Testis (tissue), 3 donors: ENCODE data around the gene MCAT. TPM values are rescaled to one million over a fixed set of nuclear protein-coding genes. Genes with fewer than 3 reads are reported as not detected.
A peak's percentile ranks its signal among the peaks of the same experiment; 100 is the strongest.

Experiments used
- DNase-seq: peaks from one replicate; pipeline ENCODE4 v3.0.0-alpha.2; 2019
- H3K27ac ChIP-seq, 2 donors: fragments of 200-600 bp; sonication (generic); one replicate each; pipeline ENCODE4 v1.5.1; 2019
- H3K27me3 ChIP-seq: fragments of 200-600 bp; sonication (generic); one replicate; pipeline ENCODE4 v1.5.1; 2019
- H3K36me3 ChIP-seq: fragments of 200-600 bp; sonication (generic); one replicate; pipeline ENCODE4 v1.5.1; 2017; ENCODE audit warnings: low read depth; ENCODE audit errors: missing control alignments
- H3K4me1 ChIP-seq: fragments of 200-600 bp; sonication (generic); one replicate; pipeline ENCODE4 v1.5.1; 2019
- H3K4me3 ChIP-seq, 2 donors: fragments of 200-600 bp; sonication (generic); one replicate each; pipeline ENCODE4 v1.5.1; 2017 to 2019
- H3K9me3 ChIP-seq: fragments of 200-600 bp; sonication (generic); one replicate; pipeline ENCODE4 v1.5.1; 2017
- POLR2A ChIP-seq: fragments of 450-650 bp; IDR thresholded peaks from one replicate; pipeline ENCODE4 v1.6.1; 2017; ENCODE audit warnings: antibody characterized with exemption, mild to moderate bottlenecking, moderate library complexity
- WGBS, 2 donors: methylation state at CpG; one replicate each; pipeline ENCODE4 v1.1.5; 2018; 5-methylcytosine and 5-hydroxymethylcytosine counted together
- intact Hi-C: fragments of 100-400 bp; cut with DNase I; formaldehyde crosslinking; loops from one replicate; pipeline ENCODE4 v1.15.1; 2023; ENCODE audit warnings: low total_unique reads
- polyA plus RNA-seq: library from polyadenylated mRNA; stranded (reverse); fragments of 350-450 nt; fragmentation: Illumina TruSeq; extraction: RNeasy Lipid Tissue Mini Kit (QIAGEN cat#74804); gene quantifications from one replicate; pipeline ENCODE4 v1.2.3, GENCODE V29; 2014; ENCODE audit warnings: low read depth, low replicate concordance; ENCODE audit not compliant: insufficient read depth
- total RNA-seq, 2 donors: library from RNA; depleted of rRNA; stranded (reverse); fragments of >200 nt; gene quantifications; one replicate each; pipeline ENCODE4 v1.2.3, GENCODE V29; 2016
- TF ChIP-seq, protein P1 (sequence below), 3 experiments: fragments of 450-650 bp in 2 of 3; fragments of 200-600 bp in 1 of 3; sonication (generic) in 1 of 3; IDR thresholded peaks; one replicate each; pipeline ENCODE4 v1.5.1; 2016 to 2019; ENCODE audit warnings: antibody characterized with exemption in 3 of 3, mild to moderate bottlenecking in 2 of 3, moderate library complexity in 1 of 3

Gene MCAT
- total and polyA plus RNA-seq, 3 donors from 2014 or later: 25.4 to 46.5 (median 43.1) TPM

- no peaks in the 10 kb centered on the region for H3K9me3 ChIP-seq
- TF ChIP-seq POLR2A: no peak
- TF ChIP-seq, protein P1, sequence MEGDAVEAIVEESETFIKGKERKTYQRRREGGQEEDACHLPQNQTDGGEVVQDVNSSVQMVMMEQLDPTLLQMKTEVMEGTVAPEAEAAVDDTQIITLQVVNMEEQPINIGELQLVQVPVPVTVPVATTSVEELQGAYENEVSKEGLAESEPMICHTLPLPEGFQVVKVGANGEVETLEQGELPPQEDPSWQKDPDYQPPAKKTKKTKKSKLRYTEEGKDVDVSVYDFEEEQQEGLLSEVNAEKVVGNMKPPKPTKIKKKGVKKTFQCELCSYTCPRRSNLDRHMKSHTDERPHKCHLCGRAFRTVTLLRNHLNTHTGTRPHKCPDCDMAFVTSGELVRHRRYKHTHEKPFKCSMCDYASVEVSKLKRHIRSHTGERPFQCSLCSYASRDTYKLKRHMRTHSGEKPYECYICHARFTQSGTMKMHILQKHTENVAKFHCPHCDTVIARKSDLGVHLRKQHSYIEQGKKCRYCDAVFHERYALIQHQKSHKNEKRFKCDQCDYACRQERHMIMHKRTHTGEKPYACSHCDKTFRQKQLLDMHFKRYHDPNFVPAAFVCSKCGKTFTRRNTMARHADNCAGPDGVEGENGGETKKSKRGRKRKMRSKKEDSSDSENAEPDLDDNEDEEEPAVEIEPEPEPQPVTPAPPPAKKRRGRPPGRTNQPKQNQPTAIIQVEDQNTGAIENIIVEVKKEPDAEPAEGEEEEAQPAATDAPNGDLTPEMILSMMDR (IDR thresholded peaks at IDR 0.05): no peak
Observed at GRCh38 chr22:43182118-43182517, 38.9 kb upstream of the MCAT start.

GRCh38 chr22:43181321-43182076, 38.3 kb upstream of the MCAT start:
- Histone ChIP-seq H3K4me1 (peaks cover 32% of the 10 kb centered on the region), H3K27me3 (no peaks in the 10 kb centered on the region), H3K9me3 (no peaks in the 10 kb centered on the region), H3K4me3 (no peak overlapping the region), H3K27ac (peak overlapping the region in 1 of 2 donors; percentile 11), H3K36me3 (no peaks in the 10 kb centered on the region)
- TF ChIP-seq, protein P1 (IDR thresholded peaks at IDR 0.05): no peak
- TF ChIP-seq POLR2A: no peak
- 76 to 80% methylated on average over 8 to 13 of the region's 13 CpGs for WGBS, 2 donors
- intact Hi-C loops: no loop called here
- DNase-seq: peak; percentile 56

More at GRCh38 chr22:43182118-43182517, 38.9 kb upstream of the MCAT start:
- Histone ChIP-seq H3K27ac (no peak overlapping the region), H3K27me3 (no peaks in the 10 kb centered on the region), H3K4me1 (peaks cover 32% of the 10 kb centered on the region), H3K4me3 (no peak overlapping the region), H3K36me3 (no peaks in the 10 kb centered on the region)
- WGBS, 2 donors: 92 to 94% methylated on average over 8 to 10 of the region's 10 CpGs
- intact Hi-C loops: no loop called here
- DNase-seq: no peak

- intact Hi-C loops: no loop called here
- peaks cover 27% of the 10 kb centered on the region for H3K4me1 ChIP-seq
- peak overlapping the region in 1 of 2 donors; percentile 11 for H3K27ac ChIP-seq
- H3K27me3 ChIP-seq: no peaks in the 10 kb centered on the region
- DNase-seq: no peak
- no peaks in the 10 kb centered on the region for H3K36me3 ChIP-seq
- TF ChIP-seq, protein P1 (IDR thresholded peaks at IDR 0.05): no peak
- no peak for TF ChIP-seq POLR2A
- 94 to 97% methylated on average over 13 to 15 of the region's 15 CpGs for WGBS, 2 donors
- no peak overlapping the region for H3K4me3 ChIP-seq
- no peaks in the 10 kb centered on the region for H3K9me3 ChIP-seq
Observed at GRCh38 chr22:43180670-43181069, 37.5 kb upstream of the MCAT start.

DNA sequence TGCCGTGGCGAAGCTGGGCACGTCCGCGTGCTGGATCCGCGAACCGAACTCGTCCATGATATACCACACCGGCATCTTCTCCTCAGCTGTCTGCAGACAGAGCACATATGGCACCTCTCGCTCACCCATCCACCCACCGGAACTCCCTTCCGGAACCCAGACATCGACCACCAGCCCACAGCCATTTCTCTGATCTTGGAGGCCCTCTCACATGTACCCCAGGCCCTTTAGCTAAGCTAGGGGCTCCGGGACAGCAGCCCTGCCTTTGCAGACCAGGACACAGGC, 36.7 kb upstream of the MCAT start:
- no peak for TF ChIP-seq POLR2A
- TF ChIP-seq, protein P1 (IDR thresholded peaks at IDR 0.05): no peak
- Histone ChIP-seq H3K4me1 (peaks cover 22% of the 10 kb centered on the region), H3K36me3 (no peaks in the 10 kb centered on the region), H3K9me3 (no peaks in the 10 kb centered on the region), H3K27me3 (no peaks in the 10 kb centered on the region), H3K4me3 (no peak overlapping the region), H3K27ac (no peak overlapping the region)
- 94 to 98% methylated on average over 12 to 15 of the region's 15 CpGs for WGBS, 2 donors
- no peak for DNase-seq
- intact Hi-C loops: no loop called here
